Measurements from ENCODE around the gene SULT1A3.
A peak's percentile ranks its signal among the peaks of the same experiment; 100 is the strongest.

GRCh38 chr16:30183233-30184095, 15.6 kb upstream of the SULT1A3 start, which contains the start of gene CORO1A:
- TF ChIP-seq EP300 (IDR thresholded peaks at IDR 0.05), result no peak
- TF ChIP-seq, protein P1, sequence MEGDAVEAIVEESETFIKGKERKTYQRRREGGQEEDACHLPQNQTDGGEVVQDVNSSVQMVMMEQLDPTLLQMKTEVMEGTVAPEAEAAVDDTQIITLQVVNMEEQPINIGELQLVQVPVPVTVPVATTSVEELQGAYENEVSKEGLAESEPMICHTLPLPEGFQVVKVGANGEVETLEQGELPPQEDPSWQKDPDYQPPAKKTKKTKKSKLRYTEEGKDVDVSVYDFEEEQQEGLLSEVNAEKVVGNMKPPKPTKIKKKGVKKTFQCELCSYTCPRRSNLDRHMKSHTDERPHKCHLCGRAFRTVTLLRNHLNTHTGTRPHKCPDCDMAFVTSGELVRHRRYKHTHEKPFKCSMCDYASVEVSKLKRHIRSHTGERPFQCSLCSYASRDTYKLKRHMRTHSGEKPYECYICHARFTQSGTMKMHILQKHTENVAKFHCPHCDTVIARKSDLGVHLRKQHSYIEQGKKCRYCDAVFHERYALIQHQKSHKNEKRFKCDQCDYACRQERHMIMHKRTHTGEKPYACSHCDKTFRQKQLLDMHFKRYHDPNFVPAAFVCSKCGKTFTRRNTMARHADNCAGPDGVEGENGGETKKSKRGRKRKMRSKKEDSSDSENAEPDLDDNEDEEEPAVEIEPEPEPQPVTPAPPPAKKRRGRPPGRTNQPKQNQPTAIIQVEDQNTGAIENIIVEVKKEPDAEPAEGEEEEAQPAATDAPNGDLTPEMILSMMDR (IDR thresholded peaks at IDR 0.05), result no peak
- peak in 2 of 4 donors; percentile 61 to 65 for TF ChIP-seq POLR2A (IDR thresholded peaks at IDR 0.05)
- TF ChIP-seq POLR2AphosphoS5 (IDR thresholded peaks at IDR 0.05), result peak; percentile 23 to 36

Measured in upper lobe of left lung (tissue), 4 donors.